Mesenchymal stem cell (in vitro differentiated cells and primary cell): ENCODE results near the gene SYNDIG1L.

ENCODE experiments used
- DNase-seq: peaks from one replicate; pipeline ENCODE4 v3.0.0-alpha.2; 2013
- H2AFZ ChIP-seq: one replicate; pipeline ENCODE4 v1.6.1; 2013; ENCODE audit warnings: low read depth, mild to moderate bottlenecking, control low read depth, inconsistent platforms, low read length, moderate library complexity
- H2AK5ac ChIP-seq: 2 replicates; pipeline ENCODE4 v1.6.1; 2013; ENCODE audit warnings: low read length, moderate library complexity, mild to moderate bottlenecking, inconsistent platforms; ENCODE audit not compliant: severe bottlenecking
- H2BK120ac ChIP-seq: one replicate; pipeline ENCODE4 v1.6.1; 2013; ENCODE audit warnings: low read depth, mild to moderate bottlenecking, inconsistent platforms, low read length, moderate library complexity
- H2BK12ac ChIP-seq, 2 experiments: one replicate each; pipeline ENCODE4 v1.6.1; 2013; ENCODE audit warnings: inconsistent platforms in 2 of 2, low read length in 2 of 2, mild to moderate bottlenecking in 2 of 2, moderate library complexity in 2 of 2, control low read depth in 1 of 2
- H2BK15ac ChIP-seq: one replicate; pipeline ENCODE4 v1.6.1; 2013; ENCODE audit warnings: mild to moderate bottlenecking, low read depth, inconsistent platforms; ENCODE audit not compliant: poor library complexity, severe bottlenecking
- H2BK5ac ChIP-seq: 2 replicates; pipeline ENCODE4 v1.6.1; 2013; ENCODE audit warnings: low read depth, mild to moderate bottlenecking, low read length, control low read depth, inconsistent platforms; ENCODE audit not compliant: poor library complexity, severe bottlenecking
- H3K14ac ChIP-seq, 2 experiments: one replicate each; pipeline ENCODE4 v1.6.1; 2013; ENCODE audit warnings: inconsistent platforms in 2 of 2, low read length in 2 of 2, control low read depth in 1 of 2, mild to moderate bottlenecking in 1 of 2, moderate library complexity in 1 of 2
- H3K18ac ChIP-seq, 2 experiments: one replicate each; pipeline ENCODE4 v1.6.1; 2013; ENCODE audit warnings: inconsistent platforms in 2 of 2, low read length in 2 of 2, control low read depth in 1 of 2, low read depth in 1 of 2, mild to moderate bottlenecking in 1 of 2
- H3K23ac ChIP-seq, 2 experiments: one replicate each; pipeline ENCODE4 v1.6.1; 2013; ENCODE audit warnings: inconsistent platforms in 2 of 2, low read length in 2 of 2, mild to moderate bottlenecking in 2 of 2, moderate library complexity in 2 of 2, control low read depth in 1 of 2
- H3K27ac ChIP-seq: 2 replicates; pipeline ENCODE4 v1.5.1; 2013; ENCODE audit warnings: mild to moderate bottlenecking, moderate library complexity, low read length, control low read depth, inconsistent platforms; ENCODE audit not compliant: poor library complexity, severe bottlenecking
- H3K27me3 ChIP-seq, 2 experiments: 2 replicates each; pipeline versions ENCODE4 v1.6.1 to v1.7.0; 2013; ENCODE audit warnings: low read length in 2 of 2, mild to moderate bottlenecking in 2 of 2, moderate library complexity in 2 of 2, control low read depth in 1 of 2, inconsistent platforms in 1 of 2; ENCODE audit not compliant: control insufficient read depth in 1 of 2, insufficient read depth in 1 of 2
- H3K36me3 ChIP-seq, 2 experiments: 2 replicates each; pipeline versions ENCODE4 v1.6.1 to v1.7.0; 2013; ENCODE audit warnings: low read length in 2 of 2, control low read depth in 1 of 2, inconsistent platforms in 1 of 2, low read depth in 1 of 2, mild to moderate bottlenecking in 1 of 2; ENCODE audit not compliant: insufficient read depth in 2 of 2, control insufficient read depth in 1 of 2
- H3K4ac ChIP-seq, 2 experiments: one replicate each; pipeline ENCODE4 v1.6.1; 2013; ENCODE audit warnings: inconsistent platforms in 2 of 2, low read length in 2 of 2, mild to moderate bottlenecking in 2 of 2, moderate library complexity in 2 of 2, control low read depth in 1 of 2, low read depth in 1 of 2
- H3K4me1 ChIP-seq: 2 replicates; pipeline ENCODE4 v1.6.1; 2013; ENCODE audit warnings: low read depth, low read length, control low read depth; ENCODE audit not compliant: control insufficient read depth, insufficient read depth
- H3K4me2 ChIP-seq: 2 replicates; pipeline ENCODE4 v1.6.1; 2013; ENCODE audit warnings: low read length, mild to moderate bottlenecking, inconsistent platforms; ENCODE audit not compliant: poor library complexity, severe bottlenecking
- H3K4me3 ChIP-seq, 2 experiments: 2 replicates each; pipeline versions ENCODE4 v1.5.1 to v1.7.0; 2013; ENCODE audit warnings: low read length in 2 of 2, mild to moderate bottlenecking in 2 of 2, control low read depth in 1 of 2, low read depth in 1 of 2; ENCODE audit not compliant: insufficient read depth in 1 of 2
- H3K79me1 ChIP-seq: replicated peaks from 2 replicates; pipeline ENCODE4 v1.6.1; 2013; ENCODE audit warnings: mild to moderate bottlenecking, control low read depth, low read length, inconsistent platforms; ENCODE audit not compliant: poor library complexity, severe bottlenecking
- H3K9ac ChIP-seq: 2 replicates; pipeline ENCODE4 v1.7.0; 2013; ENCODE audit warnings: mild to moderate bottlenecking, low read length, moderate library complexity
- H3K9me3 ChIP-seq: 2 replicates; pipeline ENCODE4 v1.7.0; 2013; ENCODE audit warnings: mild to moderate bottlenecking, low read length; ENCODE audit not compliant: control insufficient read depth
- H4K8ac ChIP-seq: one replicate; pipeline ENCODE4 v1.6.1; 2013; ENCODE audit warnings: inconsistent platforms, mild to moderate bottlenecking, low read length, moderate library complexity
- H4K91ac ChIP-seq: one replicate; pipeline ENCODE4 v1.6.1; 2013; ENCODE audit warnings: mild to moderate bottlenecking, low read length, inconsistent platforms
- WGBS: methylation state at CpG from one replicate; pipeline ENCODE4 v1.1.7; 2013; ENCODE audit warnings: mixed read lengths; 5-methylcytosine and 5-hydroxymethylcytosine counted together

The SYNDIG1L gene

GRCh38 chr14:74419086-74419485 lies 6.9 kb downstream of the SYNDIG1L start:
- peaks cover 80 to 92% of the 10 kb centered on the region in 2 experiments for H3K27me3 ChIP-seq
- no peak overlapping the region for H4K91ac ChIP-seq
- H3K9ac ChIP-seq: no peak overlapping the region
- H3K23ac ChIP-seq: no peak overlapping the region
- H2BK15ac ChIP-seq: no peak overlapping the region
- H3K4me1 ChIP-seq: peaks cover 7% of the 10 kb centered on the region
- H3K18ac ChIP-seq: no peak overlapping the region
- no peak for DNase-seq
- H3K4ac ChIP-seq: no peak overlapping the region
- H4K8ac ChIP-seq: no peak overlapping the region
- H2BK120ac ChIP-seq: no peak overlapping the region
- H2BK5ac ChIP-seq: no peak overlapping the region
- no peak overlapping the region for H3K4me3 ChIP-seq
- WGBS: 24% methylated on average over 5 of the region's 5 CpGs
- no peaks in the 10 kb centered on the region for H3K36me3 ChIP-seq
- H2AFZ ChIP-seq: no peak overlapping the region
- peaks cover 23% of the 10 kb centered on the region for H3K9me3 ChIP-seq
- H3K79me1 ChIP-seq: no peaks in the 10 kb centered on the region
- H2AK5ac ChIP-seq: no peak overlapping the region
- H3K14ac ChIP-seq: no peak overlapping the region
- no peak overlapping the region for H2BK12ac ChIP-seq
- H3K4me2 ChIP-seq: no peak overlapping the region
- no peak overlapping the region for H3K27ac ChIP-seq

GRCh38 chr14:74418031-74418430 lies 8.0 kb downstream of the SYNDIG1L start:
- Histone ChIP-seq H2AFZ (no peak overlapping the region), H3K9me3 (peaks cover 23% of the 10 kb centered on the region), H3K79me1 (no peaks in the 10 kb centered on the region), H3K4ac (no peak overlapping the region), H4K8ac (no peak overlapping the region), H3K4me3 (no peak overlapping the region), H2BK120ac (no peak overlapping the region), H2BK5ac (no peak overlapping the region), H3K14ac (no peak overlapping the region), H3K23ac (no peak overlapping the region), H3K4me1 (peaks cover 7% of the 10 kb centered on the region), H3K4me2 (no peak overlapping the region), H3K27ac (no peak overlapping the region), H2BK15ac (no peak overlapping the region), H2BK12ac (no peak overlapping the region), H4K91ac (no peak overlapping the region), H3K18ac (no peak overlapping the region), H3K36me3 (no peaks in the 10 kb centered on the region), H3K27me3 (peaks cover 78 to 93% of the 10 kb centered on the region in 2 experiments), H3K9ac (no peak overlapping the region), H2AK5ac (no peak overlapping the region)
- DNase-seq: no peak
- WGBS: 26% methylated on average over 5 of the region's 8 CpGs

- H4K8ac ChIP-seq: no peak overlapping the region
- no peak overlapping the region for H3K18ac ChIP-seq
- H3K9me3 ChIP-seq: peaks cover 23% of the 10 kb centered on the region
- H3K27ac ChIP-seq: no peak overlapping the region
- H3K4ac ChIP-seq: no peak overlapping the region
- no peak overlapping the region for H3K4me3 ChIP-seq
- no peak overlapping the region for H2BK5ac ChIP-seq
- peaks cover 80 to 93% of the 10 kb centered on the region in 2 experiments for H3K27me3 ChIP-seq
- H2BK15ac ChIP-seq: no peak overlapping the region
- H2BK120ac ChIP-seq: no peak overlapping the region
- no peaks in the 10 kb centered on the region for H3K79me1 ChIP-seq
- H3K9ac ChIP-seq: no peak overlapping the region
- no peak overlapping the region for H2AFZ ChIP-seq
- no peak overlapping the region for H4K91ac ChIP-seq
- no peaks in the 10 kb centered on the region for H3K36me3 ChIP-seq
- no peak overlapping the region for H2AK5ac ChIP-seq
- H3K4me2 ChIP-seq: no peak overlapping the region
- no peak overlapping the region for H3K14ac ChIP-seq
- H3K4me1 ChIP-seq: peaks cover 7% of the 10 kb centered on the region
- H2BK12ac ChIP-seq: no peak overlapping the region
- H3K23ac ChIP-seq: no peak overlapping the region
- 24% methylated on average over 2 of the region's 3 CpGs for WGBS
- DNase-seq: no peak
Measured at GRCh38 chr14:74417611-74418010, 8.4 kb downstream of the SYNDIG1L start.

GRCh38 chr14:74417201-74417600 lies 8.8 kb downstream of the SYNDIG1L start:
- Histone ChIP-seq H2BK120ac (no peak overlapping the region), H3K18ac (no peak overlapping the region), H2BK5ac (no peak overlapping the region), H2AK5ac (no peak overlapping the region), H3K14ac (no peak overlapping the region), H4K91ac (no peak overlapping the region), H3K79me1 (no peaks in the 10 kb centered on the region), H3K9me3 (peaks cover 23% of the 10 kb centered on the region), H2AFZ (no peak overlapping the region), H3K9ac (no peak overlapping the region), H2BK12ac (no peak overlapping the region), H3K4me1 (peaks cover 7% of the 10 kb centered on the region), H3K4me2 (no peak overlapping the region), H3K23ac (no peak overlapping the region), H3K27ac (no peak overlapping the region), H4K8ac (no peak overlapping the region), H3K4me3 (no peak overlapping the region), H3K4ac (no peak overlapping the region), H3K36me3 (no peaks in the 10 kb centered on the region), H3K27me3 (peaks cover 81 to 93% of the 10 kb centered on the region in 2 experiments), H2BK15ac (no peak overlapping the region)
- 52% methylated on average over 1 of the region's 1 CpG for WGBS
- DNase-seq: no peak
